K562 (cell line): ENCODE results near the gene ZPLD1.

Experiments
- IRF1 ChIP-seq: sonication (generic); formaldehyde crosslinking; IDR thresholded peaks from 2 replicates; pipeline ENCODE4 v1.8.0; 2022; ENCODE audit warnings: missing genetic modification reagents, mild to moderate bottlenecking, borderline replicate concordance
- JUN ChIP-seq, 2 experiments: sonication (generic) in 1 of 2; formaldehyde crosslinking in 1 of 2; IDR thresholded peaks; 2 replicates each; pipeline versions ENCODE4 v1.6.1 to v1.8.0; 2012 to 2022; ENCODE audit warnings: borderline replicate concordance in 2 of 2, mild to moderate bottlenecking in 2 of 2, improper control_type of control experiment in 1 of 2, low read depth in 1 of 2, low read length in 1 of 2, missing genetic modification reagents in 1 of 2
- KAT7 ChIP-seq: sonication (generic); formaldehyde crosslinking; IDR thresholded peaks from 2 replicates; pipeline ENCODE4 v1.8.0; 2022; ENCODE audit warnings: missing genetic modification reagents, mild to moderate bottlenecking, borderline replicate concordance
- KLF16 ChIP-seq: IDR thresholded peaks from 2 replicates; pipeline ENCODE4 v1.6.1; 2016; ENCODE audit warnings: antibody characterized with exemption
- POLR2A ChIP-seq: fragments of 450-650 bp; conservative IDR thresholded peaks from 2 replicates; pipeline ENCODE4 v1.6.1; 2016
- POLR2AphosphoS5 ChIP-seq: IDR thresholded peaks from 2 replicates; pipeline ENCODE4 v1.6.1; 2011; ENCODE audit warnings: mild to moderate bottlenecking, low read depth, low read length, moderate library complexity; ENCODE audit not compliant: control insufficient read depth, insufficient read depth
- RNF2 ChIP-seq: sonication (generic); IDR thresholded peaks from 2 replicates; pipeline ENCODE4 v1.6.1; 2016
- USF2 ChIP-seq: sonication (generic); formaldehyde crosslinking; IDR thresholded peaks from 2 replicates; pipeline ENCODE4 v1.5.0; 2020; ENCODE audit warnings: missing genetic modification reagents
- ZBTB33 ChIP-seq: sonication (generic); formaldehyde crosslinking; IDR thresholded peaks from 2 replicates; pipeline ENCODE4 v1.8.1; 2023; ENCODE audit warnings: mild to moderate bottlenecking, missing genetic modification reagents

- TF ChIP-seq POLR2AphosphoS5 (no peak), KAT7 (CRISPR knock-in tag) (no peak), JUN (IDR thresholded peaks at IDR 0.05; ENCODE audit: borderline replicate concordance, low read depth, low read length) (no peak), JUN (CRISPR knock-in tag; IDR thresholded peaks at IDR 0.05; ENCODE audit: borderline replicate concordance) (no peak), POLR2A (no peak), ZBTB33 (no peak), USF2 (CRISPR knock-in tag) (no peak), IRF1 (CRISPR knock-in tag) (no peak), RNF2 (no peak), KLF16 (no peak)
Observed at GRCh38 chr3:102398176-102398575, 36.6 kb upstream of the ZPLD1 start.
